Smooth muscle cell (in vitro differentiated cells): Measurements from ENCODE around the gene MAZ. TPM values are rescaled to one million over a fixed set of nuclear protein-coding genes. Genes with fewer than 3 reads are reported as not detected.
"Not testable (repeated sequence)": the region's sequence is repeated elsewhere in the genome, so short reads cannot be mapped to it uniquely, and the experiment has no call there.

Experiments used
- DNase-seq: peaks from one replicate; lab custom pipeline; 2025; ENCODE audit not compliant: unreplicated experiment; lab: John Stamatoyannopoulos, UW
- H2AFZ ChIP-seq: fragments of 200-600 bp; sonication (generic); 2 replicates; pipeline ENCODE4 v1.6.0; 2016; ENCODE audit warnings: antibody characterized with exemption, low read depth, mild to moderate bottlenecking
- H3F3A ChIP-seq: fragments of 200-600 bp; sonication (generic); 2 replicates; pipeline ENCODE4 v1.6.0; 2017; ENCODE audit warnings: antibody characterized with exemption, low read depth
- H3K27ac ChIP-seq: fragments of 200-600 bp; sonication (generic); 2 replicates; pipeline ENCODE4 v1.5.1; 2016; ENCODE audit warnings: low read depth, mild to moderate bottlenecking
- H3K27me3 ChIP-seq: fragments of 200-600 bp; sonication (generic); 2 replicates; pipeline ENCODE4 v1.6.1; 2016; ENCODE audit warnings: low read depth, mild to moderate bottlenecking
- H3K36me3 ChIP-seq: fragments of 200-600 bp; sonication (generic); 2 replicates; pipeline ENCODE4 v1.5.1; 2016; ENCODE audit warnings: low read depth
- H3K4me1 ChIP-seq: fragments of 200-600 bp; sonication (generic); 2 replicates; pipeline ENCODE4 v1.5.1; 2016; ENCODE audit warnings: low read depth
- H3K4me2 ChIP-seq: fragments of 200-600 bp; sonication (generic); 2 replicates; pipeline ENCODE4 v1.6.0; 2016; ENCODE audit warnings: mild to moderate bottlenecking
- H3K4me3 ChIP-seq: fragments of 200-600 bp; sonication (generic); 2 replicates; pipeline ENCODE4 v1.5.1; 2016; ENCODE audit warnings: mild to moderate bottlenecking
- H3K79me2 ChIP-seq: fragments of 200-600 bp; sonication (generic); 2 replicates; pipeline ENCODE4 v1.6.0; 2016; ENCODE audit warnings: low read depth, mild to moderate bottlenecking
- H3K9ac ChIP-seq: fragments of 200-600 bp; sonication (generic); 2 replicates; pipeline ENCODE4 v1.6.0; 2016; ENCODE audit warnings: low read depth
- H3K9me3 ChIP-seq: fragments of 200-600 bp; sonication (generic); replicated peaks from 2 replicates; pipeline ENCODE4 v1.5.1; 2016; ENCODE audit warnings: low read depth
- H4K20me1 ChIP-seq: fragments of 200-600 bp; sonication (generic); 2 replicates; pipeline ENCODE4 v1.6.0; 2016; ENCODE audit warnings: low read depth
- CTCF ChIP-seq: fragments of 200-600 bp; sonication (generic); IDR thresholded peaks from 2 replicates; pipeline ENCODE4 v1.5.1; 2017; ENCODE audit warnings: borderline replicate concordance, mild to moderate bottlenecking, antibody characterized with exemption; ENCODE audit not compliant: insufficient read depth, poor library complexity, severe bottlenecking
- WGBS: methylation state at CpG from one replicate; pipeline ENCODE4 v1.1.7; 2016; ENCODE audit warnings: low lambda C conversion rate; 5-methylcytosine and 5-hydroxymethylcytosine counted together
- polyA plus RNA-seq: library from polyadenylated mRNA; unstranded; fragments of >200 nt; fragmentation: Nextera tagmentation; extraction: Ambion mirVana; gene quantifications from 2 replicates; pipeline ENCODE4 v1.2.1, GENCODE V29; 2016
- total RNA-seq: library from RNA; depleted of rRNA; stranded (reverse); fragments of >200 nt; gene quantifications from 2 replicates; pipeline ENCODE4 v1.2.3, GENCODE V29; 2014

The MAZ gene
- total RNA-seq (77.2 and 104 TPM in 2 replicates), polyA plus RNA-seq (215 and 229 TPM in 2 replicates)

- Histone ChIP-seq H3K27ac (peak within 1 kb of the TSS; percentile 95), H3F3A (peaks cover 35% of the 10 kb centered on the region), H3K4me2 (peak within 1 kb of the TSS; percentile 87), H3K36me3 (no peaks in the 10 kb centered on the region), H3K9me3 (no peaks in the 10 kb centered on the region), H3K4me1 (peaks cover 34% of the 10 kb centered on the region), H3K4me3 (peak within 1 kb of the TSS; percentile 73), H2AFZ (no peak within 1 kb of the TSS), H3K9ac (peak within 1 kb of the TSS; percentile 63), H4K20me1 (peaks cover 28% of the 10 kb centered on the region), H3K27me3 (no peaks in the 10 kb centered on the region), H3K79me2 (peaks cover 19% of the 10 kb centered on the region)
- WGBS, result no CpG with 5 or more reads among the region's 67 CpGs
- TF ChIP-seq CTCF, result no peak
- DNase-seq, result no peak
Observed at GRCh38 chr16:29806099-29806579, at the start of gene MAZ. Gene MAZ (plus strand): TSS chr16:29806529. CDS start chr16:29806702, 173 bp downstream.

DNA sequence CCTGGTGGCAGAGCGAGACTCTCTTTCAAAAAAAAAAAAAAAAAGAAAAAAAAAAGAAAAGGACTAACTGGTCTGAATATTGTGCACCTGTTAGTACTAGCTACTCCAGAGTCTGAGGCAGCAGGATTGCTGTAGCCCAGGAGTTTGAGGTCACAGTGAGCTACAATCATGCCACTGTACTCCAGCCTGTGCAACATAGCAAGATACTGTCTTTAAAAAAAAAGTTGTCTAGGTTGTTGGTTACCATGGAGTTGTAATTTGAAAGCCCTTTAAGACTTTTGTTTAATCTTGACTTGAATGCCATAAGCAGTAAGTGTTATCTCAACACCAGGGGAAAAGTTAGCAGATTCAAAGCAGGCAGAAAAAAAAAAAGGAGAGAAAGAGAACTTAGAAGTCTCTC lies 49.7 kb upstream of the MAZ start:
- Histone ChIP-seq H3K9me3 (no peaks in the 10 kb centered on the region), H2AFZ (no peak overlapping the region), H3K9ac (no peak overlapping the region), H3K27ac (no peak overlapping the region), H3K79me2 (no peaks in the 10 kb centered on the region), H3K4me2 (no peak overlapping the region), H3K27me3 (no peaks in the 10 kb centered on the region), H3K36me3 (no peaks in the 10 kb centered on the region), H4K20me1 (no peaks in the 10 kb centered on the region), H3F3A (no peaks in the 10 kb centered on the region), H3K4me3 (no peak overlapping the region), H3K4me1 (no peaks in the 10 kb centered on the region)
- WGBS, result 100% methylated on average over 1 of the region's 1 CpG
- no peak for DNase-seq
- no peak for TF ChIP-seq CTCF

DNA sequence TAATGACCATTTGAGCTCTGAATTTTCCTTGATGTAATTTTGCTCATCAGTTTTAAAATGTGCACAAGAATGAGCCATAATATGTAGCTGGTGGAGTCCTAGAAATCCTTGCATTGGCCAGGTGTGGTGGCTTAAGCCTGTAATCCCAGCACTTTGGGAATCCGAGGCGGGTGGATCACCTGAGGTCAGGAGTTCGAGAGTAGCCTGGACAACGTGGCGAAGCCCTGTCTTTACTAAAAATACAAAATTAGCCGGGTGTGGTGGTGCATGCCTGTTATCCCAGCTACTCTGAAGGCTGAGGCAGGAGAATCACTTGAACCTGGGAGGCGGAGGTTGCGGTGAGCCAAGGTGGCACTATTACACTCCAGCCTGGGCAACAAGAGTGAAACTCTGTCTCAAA lies 49.2 kb upstream of the MAZ start:
- not testable (repeated sequence) for H4K20me1 ChIP-seq, H3K27me3 ChIP-seq, H3K4me3 ChIP-seq, H3K27ac ChIP-seq, H3K4me2 ChIP-seq, H3K4me1 ChIP-seq, H3K36me3 ChIP-seq, H2AFZ ChIP-seq, H3K79me2 ChIP-seq, H3K9ac ChIP-seq, H3K9me3 ChIP-seq, DNase-seq, H3F3A ChIP-seq
- 86% methylated on average over 8 of the region's 8 CpGs for WGBS

DNA sequence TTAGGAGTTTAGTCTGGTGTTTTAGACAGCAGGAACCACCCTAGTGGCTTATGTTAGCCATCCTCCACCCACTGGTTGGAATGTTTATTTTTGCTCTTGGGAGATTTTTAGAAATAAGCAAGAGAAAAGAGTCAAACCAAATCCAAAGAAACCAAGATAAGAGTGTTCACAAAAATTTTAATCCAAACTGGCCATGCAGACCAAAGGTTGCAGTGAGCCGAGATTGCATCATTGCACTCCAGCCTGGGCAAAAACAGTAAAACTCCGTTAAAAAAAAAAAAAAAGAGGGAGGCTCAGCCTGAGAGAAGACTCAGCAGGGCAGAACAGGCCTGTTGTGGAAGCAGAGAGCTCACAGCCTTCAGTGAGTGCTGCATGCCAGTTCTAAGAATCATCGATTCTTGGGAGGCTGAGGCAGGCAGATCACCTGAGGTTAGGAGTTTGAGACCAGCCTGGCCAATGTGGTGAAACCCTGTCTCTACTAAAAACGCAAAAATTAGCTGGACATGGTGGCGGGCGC lies 48.3 kb upstream of the MAZ start:
- TF ChIP-seq CTCF, result peak; percentile 32
- no peaks in the 10 kb centered on the region for H3K9me3 ChIP-seq
- no peaks in the 10 kb centered on the region for H3K4me1 ChIP-seq
- H3K4me3 ChIP-seq, result no peak overlapping the region
- H3F3A ChIP-seq, result no peaks in the 10 kb centered on the region
- no peak overlapping the region for H2AFZ ChIP-seq
- DNase-seq, result peak; percentile 3
- H3K27ac ChIP-seq, result peak overlapping the region; percentile 32
- 49% methylated on average over 6 of the region's 6 CpGs for WGBS
- no peaks in the 10 kb centered on the region for H3K27me3 ChIP-seq
- no peak overlapping the region for H3K9ac ChIP-seq
- no peak overlapping the region for H3K4me2 ChIP-seq
- no peaks in the 10 kb centered on the region for H4K20me1 ChIP-seq
- no peaks in the 10 kb centered on the region for H3K36me3 ChIP-seq
- no peaks in the 10 kb centered on the region for H3K79me2 ChIP-seq
